Measurements from ENCODE around the gene PPP2CA. TPM values are rescaled to one million over a fixed set of nuclear protein-coding genes. Genes with fewer than 3 reads are reported as not detected.

PPP2CA gene
- polyA plus RNA-seq, 2 of the 4 experiments (the other 2 are of a cell fraction): 273 to 357 TPM

- FAIRE-seq: no peak
- no peak overlapping the region for H3K4me2 ChIP-seq
Observed at GRCh38 chr5:134242146-134242545, 16.3 kb upstream of the PPP2CA start.

DNA sequence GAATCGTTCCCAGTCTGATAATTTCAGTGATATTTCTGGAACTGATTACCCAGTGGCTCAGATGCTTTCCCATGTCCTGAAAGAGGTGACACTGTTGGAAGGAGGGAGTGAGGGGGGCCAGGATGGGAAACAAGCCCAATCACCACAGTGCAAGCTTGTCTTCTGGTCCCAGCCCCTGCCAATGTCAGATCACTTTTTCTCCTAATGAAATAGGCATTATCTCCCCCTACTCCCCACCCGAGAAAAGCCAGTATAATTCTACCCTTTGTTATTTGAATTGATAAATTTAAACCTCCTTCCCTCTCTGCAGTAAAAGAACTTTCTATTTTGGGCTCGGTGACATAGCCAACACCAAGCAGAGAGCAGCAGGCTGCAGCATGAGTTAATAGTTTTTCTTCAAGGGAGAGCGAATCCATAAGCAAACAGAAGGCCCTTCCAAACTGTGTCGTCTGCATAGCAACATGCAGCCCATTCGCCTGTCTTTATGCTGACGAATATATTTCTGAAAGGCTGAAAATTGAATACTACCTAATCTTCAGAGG is 14.6 kb upstream of the PPP2CA start:
- no peaks in the 10 kb centered on the region for H3K9me3 ChIP-seq
- TF ChIP-seq MAFK (IDR thresholded peaks at IDR 0.05; ENCODE audit: partially characterized antibody): peak; percentile 89
- no peak for TF ChIP-seq RCOR1 (IDR thresholded peaks at IDR 0.05; ENCODE audit: low read depth, low read length)
- peak; percentile 97 for TF ChIP-seq RFX5 (IDR thresholded peaks at IDR 0.05)
- H3K4me1 ChIP-seq: peaks cover 31% of the 10 kb centered on the region
- H3K4me2 ChIP-seq: peak overlapping the region; percentile 69
- POLR2A ChIA-PET: interaction anchor here (6.0 kb wide), 1 partner anchor 14 kb away, joined by 52 read pairs; the partner anchor contains the start of gene PPP2CA
- H3K27ac ChIP-seq: peak overlapping the region; percentile 58 to 71
- ATAC-seq (peak; percentile 60 to 72; a peak in 4 of 6 replicates), FAIRE-seq (no peak), DNase-seq (ENCODE audit: low read depth in 1 of 2, low spot score in 1 of 2) (peak in 1 of 2 experiments; percentile 58)
- CTCF ChIA-PET: interaction anchor here (2.1 kb wide), 1 partner anchor 14 kb away, joined by 5 read pairs; no protein-coding TSS in a partner anchor
- no peak overlapping the region for H3K4me3 ChIP-seq
- 18% methylated on average over 7 of the region's 7 CpGs for WGBS (ENCODE audit: missing lambda C conversion rate)

More at GRCh38 chr5:134242146-134242545, 16.3 kb upstream of the PPP2CA start:
- no peak overlapping the region for H3K4me3 ChIP-seq
- ChIA-PET CTCF (interaction anchor here (0.8 to 2.1 kb wide), 5 partner anchors 15 to 66 kb away, joined by 3 to 7 read pairs (median 5); partner anchors contain the start of genes PPP2CA and SKP1), POLR2A (interaction anchor here (1.4 to 6.0 kb wide), 2 partner anchors 16 to 65 kb away, joined by 8 to 52 read pairs; partner anchors contain the start of genes PPP2CA and SKP1)
- WGBS (ENCODE audit: missing lambda C conversion rate): 72% methylated on average over 5 of the region's 5 CpGs
- DNase-seq (ENCODE audit: low read depth in 1 of 2, low spot score in 1 of 2) (peak in 1 of 2 experiments; percentile 46), ATAC-seq (no peak; a peak in 1 of 6 replicates)
- H3K4me1 ChIP-seq: peaks cover 47% of the 10 kb centered on the region
- no peaks in the 10 kb centered on the region for H3K9me3 ChIP-seq
- TF ChIP-seq ZFP36 (IDR thresholded peaks at IDR 0.05; ENCODE audit: borderline replicate concordance, partially characterized antibody) (no peak), FOSB (CRISPR knock-in tag; IDR thresholded peaks at IDR 0.05) (no peak), ZC3H11A (IDR thresholded peaks at IDR 0.05) (no peak), MAZ (IDR thresholded peaks at IDR 0.05; ENCODE audit: borderline replicate concordance, low read depth, low read length) (no peak), CEBPB (IDR thresholded peaks at IDR 0.05) (no peak), BHLHE40 (IDR thresholded peaks at IDR 0.05; ENCODE audit: low read depth, low read length) (peak; percentile 46; the same call in 1 of the 2 replicates), RFX5 (IDR thresholded peaks at IDR 0.05) (no peak), CTCF (IDR thresholded peaks at IDR 0.05) (no peak), MAFK (IDR thresholded peaks at IDR 0.05; ENCODE audit: partially characterized antibody) (peak; percentile 21), RARB (CRISPR knock-in tag; IDR thresholded peaks at IDR 0.05) (no peak)
- TF ChIP-seq, protein P1, sequence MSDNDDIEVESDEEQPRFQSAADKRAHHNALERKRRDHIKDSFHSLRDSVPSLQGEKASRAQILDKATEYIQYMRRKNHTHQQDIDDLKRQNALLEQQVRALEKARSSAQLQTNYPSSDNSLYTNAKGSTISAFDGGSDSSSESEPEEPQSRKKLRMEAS (IDR thresholded peaks at IDR 0.05): 0 out of 2 replicates have a peak, but pooled peaks have one; percentile 19
- TF ChIP-seq, protein P2, sequence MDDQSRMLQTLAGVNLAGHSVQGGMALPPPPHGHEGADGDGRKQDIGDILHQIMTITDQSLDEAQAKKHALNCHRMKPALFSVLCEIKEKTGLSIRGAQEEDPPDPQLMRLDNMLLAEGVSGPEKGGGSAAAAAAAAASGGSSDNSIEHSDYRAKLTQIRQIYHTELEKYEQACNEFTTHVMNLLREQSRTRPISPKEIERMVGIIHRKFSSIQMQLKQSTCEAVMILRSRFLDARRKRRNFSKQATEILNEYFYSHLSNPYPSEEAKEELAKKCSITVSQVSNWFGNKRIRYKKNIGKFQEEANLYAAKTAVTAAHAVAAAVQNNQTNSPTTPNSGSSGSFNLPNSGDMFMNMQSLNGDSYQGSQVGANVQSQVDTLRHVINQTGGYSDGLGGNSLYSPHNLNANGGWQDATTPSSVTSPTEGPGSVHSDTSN (IDR thresholded peaks at IDR 0.05): no peak
- H3K27ac ChIP-seq: peak overlapping the region in 1 of 2 experiments; percentile 52; a peak in 1 of 6 replicates

GRCh38 chr5:134236820-134237219 is 10.9 kb upstream of the PPP2CA start:
- Histone ChIP-seq H3K4me1 (peaks cover 15% of the 10 kb centered on the region), H3K27ac (no peak overlapping the region), H3K9me3 (no peaks in the 10 kb centered on the region), H3K4me3 (no peak overlapping the region), H3K4me2 (no peak overlapping the region)
- 87% methylated on average over 6 of the region's 6 CpGs for WGBS (ENCODE audit: missing lambda C conversion rate)
- DNase-seq (ENCODE audit: low read depth in 1 of 2, low spot score in 1 of 2) (no peak), ATAC-seq (no peak), FAIRE-seq (no peak)
- no peak for TF ChIP-seq ZNF302 (CRISPR knock-in tag; IDR thresholded peaks at IDR 0.05)
- TF ChIP-seq KDM5A (IDR thresholded peaks at IDR 0.05): no peak
- TF ChIP-seq MAFK (IDR thresholded peaks at IDR 0.05; ENCODE audit: partially characterized antibody): no peak
- no peak for TF ChIP-seq POLR2AphosphoS2 (conservative IDR thresholded peaks at IDR 0.05; ENCODE audit: low read length)
- TF ChIP-seq BHLHE40 (IDR thresholded peaks at IDR 0.05; ENCODE audit: low read depth, low read length): no peak
- no peak for TF ChIP-seq ELK1 (IDR thresholded peaks at IDR 0.05; ENCODE audit: low read depth, low read length)
- ChIA-PET POLR2A (interaction anchor here (1.1 to 2.9 kb wide), 3 partner anchors 10 to 61 kb away, joined by 3 to 20 read pairs (median 4); partner anchors contain the start of gene PPP2CA), CTCF (interaction anchor here (0.9 to 3.4 kb wide), 6 partner anchors 8 to 53 kb away, joined by 3 to 11 read pairs (median 4); partner anchors contain the start of gene PPP2CA)
